GM18505 (cell line): ENCODE results near the gene USP7.
"Not testable (repeated sequence)": the region's sequence is repeated elsewhere in the genome, so short reads cannot be mapped to it uniquely, and the experiment has no call there.

Source experiments
- ATAC-seq: cut with Tn5 transposase; IDR thresholded peaks from one replicate; pipeline ENCODE4 v1.9.1; 2021; ENCODE audit not compliant: unreplicated experiment
- POLR2A ChIP-seq: IDR thresholded peaks from 4 replicates; pipeline ENCODE4 v1.6.1; 2011; ENCODE audit warnings: borderline replicate concordance; ENCODE audit not compliant: insufficient read depth, insufficient read length; ENCODE audit errors: extremely low read depth

USP7 gene

DNA sequence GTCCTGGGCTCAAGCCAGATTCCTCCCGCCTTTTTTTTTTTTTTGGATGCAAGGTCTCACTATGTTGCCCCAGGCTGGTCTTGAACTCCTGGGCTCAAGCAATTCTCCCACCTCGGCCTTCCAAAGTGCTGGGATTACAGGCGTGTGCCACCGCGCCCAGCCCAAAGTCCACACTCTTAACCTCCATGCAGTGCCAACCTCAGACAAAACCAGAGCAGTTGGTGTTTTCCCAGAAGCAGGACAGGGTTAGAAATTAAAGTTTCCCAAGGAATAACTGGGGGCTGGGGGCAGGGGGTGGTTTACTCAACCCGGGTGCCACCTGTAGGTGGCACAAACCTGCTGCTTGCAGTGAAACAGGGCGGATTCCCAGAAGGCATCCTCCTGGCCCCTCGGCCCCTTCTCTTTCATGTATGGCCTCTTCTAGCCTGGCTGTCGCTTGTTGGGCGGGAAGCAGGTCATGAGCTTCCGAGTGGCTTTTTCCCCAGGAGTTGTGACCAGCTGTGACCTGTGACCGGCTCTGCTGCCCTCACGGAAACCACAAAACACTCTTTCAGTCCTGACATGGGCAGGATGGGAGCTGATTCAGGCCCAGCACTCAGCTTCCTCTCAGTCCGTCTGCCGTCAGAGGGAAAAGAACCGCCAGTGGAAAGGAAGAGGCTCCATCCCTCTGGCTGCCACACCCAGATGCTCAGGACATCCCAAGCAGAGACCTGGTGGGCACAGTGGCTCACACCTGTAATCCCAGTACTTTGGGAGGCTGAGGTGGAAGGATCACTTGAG is 25.6 kb upstream of the USP7 start:
- no peak for TF ChIP-seq POLR2A
- no peak for ATAC-seq

DNA sequence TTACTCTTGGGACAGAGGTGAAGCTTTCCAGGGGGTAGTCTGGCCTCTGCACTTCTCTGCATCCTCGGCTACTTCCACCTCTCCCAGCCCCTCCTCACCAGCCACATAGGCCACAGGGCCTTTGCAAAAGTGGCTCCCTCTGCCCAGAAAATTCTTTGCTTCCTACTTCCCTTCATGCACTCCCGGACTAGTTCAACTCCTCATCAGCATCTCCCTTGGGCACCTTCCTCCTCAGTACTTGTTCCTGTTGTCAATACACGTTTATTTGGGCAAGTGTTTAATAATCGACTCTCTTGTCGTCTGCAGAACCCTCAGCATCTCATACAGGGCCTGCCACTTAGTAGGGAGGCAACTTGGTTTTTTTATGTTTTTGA is 23.1 kb upstream of the USP7 start:
- no peak for TF ChIP-seq POLR2A
- no peak for ATAC-seq

DNA sequence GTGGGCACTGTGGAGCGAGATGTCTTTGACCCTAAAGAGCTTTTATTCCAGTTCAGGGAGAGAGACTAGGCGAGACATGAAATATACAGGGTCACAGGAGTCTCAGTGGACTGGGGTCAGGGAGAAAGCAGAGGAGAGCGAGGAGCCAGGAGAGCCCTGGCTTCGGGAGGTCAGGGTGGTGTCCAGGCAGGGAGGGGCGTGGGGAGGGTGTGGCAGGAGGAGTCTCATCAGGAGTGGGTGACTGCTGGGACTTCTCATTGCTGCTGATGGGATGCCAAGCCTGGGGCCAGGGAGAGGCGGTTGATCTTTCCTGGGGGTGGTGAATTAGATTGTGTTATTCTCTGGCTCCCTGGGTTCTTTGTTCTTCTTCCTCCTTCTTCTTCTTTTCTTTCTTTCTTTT is 22.4 kb upstream of the USP7 start:
- no peak for ATAC-seq
- TF ChIP-seq POLR2A: no peak

DNA sequence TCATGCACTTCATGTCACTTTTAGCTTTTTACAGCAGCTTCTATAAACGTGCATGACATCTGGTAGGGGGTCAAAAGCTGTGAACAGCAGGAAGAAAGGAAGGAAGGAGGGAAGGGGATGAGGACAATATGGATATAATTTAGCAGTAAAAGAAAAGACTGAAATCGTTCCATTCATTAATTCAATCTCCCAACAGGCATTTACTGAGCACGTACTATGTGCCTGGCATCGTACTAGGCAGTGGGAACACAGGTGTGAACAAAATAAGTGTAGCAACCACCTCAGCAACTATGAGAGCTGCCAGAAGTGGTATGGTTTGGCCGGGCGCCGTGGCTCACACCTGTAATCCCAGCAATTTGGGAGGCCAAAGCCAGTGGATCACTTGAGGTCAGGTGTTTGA is 19.1 kb upstream of the USP7 start:
- no peak for ATAC-seq
- no peak for TF ChIP-seq POLR2A

DNA sequence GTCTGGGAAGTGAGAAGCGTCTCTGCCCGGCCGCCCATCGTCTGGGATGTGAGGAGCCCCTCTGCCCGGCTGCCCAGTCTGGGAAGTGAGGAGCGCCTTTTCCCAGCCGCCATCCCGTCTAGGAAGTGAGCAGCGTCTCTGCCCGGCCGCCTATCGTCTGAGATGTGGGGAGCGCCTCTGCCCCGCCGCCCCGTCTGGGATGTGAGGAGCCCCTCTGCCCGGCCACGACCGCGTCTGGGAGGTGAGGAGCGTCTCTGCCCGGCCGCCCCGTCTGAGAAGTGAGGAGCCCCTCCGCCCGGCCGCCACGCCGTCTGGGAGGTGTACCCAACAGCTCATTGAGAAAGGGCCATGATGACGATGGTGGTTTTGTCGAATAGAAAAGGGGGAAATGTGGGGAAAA is 18.2 kb upstream of the USP7 start:
- not testable (repeated sequence) for ATAC-seq

DNA sequence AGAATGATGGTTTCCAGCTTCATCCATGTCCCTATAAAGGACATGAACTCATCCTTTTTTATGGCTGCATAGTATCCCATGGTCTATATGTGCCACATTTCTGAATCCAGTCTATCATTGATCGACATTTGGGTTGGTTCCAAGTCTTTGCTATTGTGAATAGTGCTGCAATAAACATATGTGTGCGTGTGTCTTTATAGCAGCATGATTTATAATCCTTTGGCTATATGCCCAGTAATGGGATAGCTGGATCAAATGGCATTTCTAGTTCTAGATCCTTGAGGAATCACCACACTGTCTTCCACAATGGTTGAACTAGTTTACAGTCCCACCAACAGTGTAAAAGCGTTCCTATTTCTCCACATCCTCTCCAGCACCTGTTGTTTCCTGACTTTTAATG is 12.5 kb upstream of the USP7 start:
- not testable (repeated sequence) for ATAC-seq

DNA sequence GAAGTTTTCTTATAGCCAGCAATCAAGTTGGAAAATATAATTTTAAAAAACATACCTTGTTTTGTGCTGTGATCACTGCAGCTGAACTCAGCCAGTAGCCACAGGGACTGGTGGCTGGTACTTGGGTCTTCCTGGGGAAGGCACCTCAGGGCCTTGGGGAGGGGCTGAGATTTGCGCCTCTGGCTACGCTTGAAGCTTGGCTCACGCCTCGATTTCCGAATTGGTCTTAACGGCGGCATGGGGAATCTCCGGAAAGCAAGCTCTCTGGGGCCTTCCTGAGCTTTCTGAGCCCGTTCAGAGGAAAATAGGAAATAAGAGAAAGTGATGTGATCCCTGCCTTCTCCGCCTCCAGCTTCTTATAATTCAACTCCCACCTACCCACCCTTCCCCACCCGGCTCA is 11.3 kb upstream of the USP7 start:
- no peak for ATAC-seq
- TF ChIP-seq POLR2A: no peak

DNA sequence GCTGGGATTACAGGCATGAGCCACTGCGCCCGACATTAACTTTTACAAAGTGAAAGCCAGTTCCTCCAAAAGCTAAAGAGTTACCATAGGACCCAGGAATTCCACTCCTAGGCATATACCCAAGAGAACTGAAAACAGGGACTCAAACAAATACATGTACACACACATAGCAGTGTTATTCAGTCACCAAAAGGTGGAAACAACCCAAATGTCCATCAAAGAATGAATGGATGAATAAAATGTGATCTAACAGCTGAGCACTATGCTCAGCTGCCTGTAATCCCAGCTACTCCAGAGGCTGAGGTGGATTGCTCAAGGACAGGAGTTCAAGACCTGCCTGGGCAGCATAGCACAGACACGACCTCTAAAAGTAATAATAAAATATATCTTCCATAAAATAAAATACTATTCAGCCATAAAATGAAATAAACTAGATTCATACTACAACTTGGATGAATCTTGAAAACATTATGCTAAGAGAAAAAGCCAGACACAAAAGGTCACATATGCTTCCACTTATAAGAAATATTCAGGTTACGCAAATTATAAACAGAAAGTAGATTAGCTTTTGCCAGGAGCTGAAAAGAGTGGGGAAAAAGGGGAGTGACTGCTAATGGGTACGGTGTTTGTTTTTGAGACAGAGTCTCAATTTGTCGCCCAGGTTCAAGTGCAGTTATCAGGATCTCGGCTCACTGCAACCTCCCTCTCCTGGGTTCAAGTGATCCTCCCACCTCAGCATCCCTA is 9.3 kb upstream of the USP7 start:
- TF ChIP-seq POLR2A: no peak
- no peak for ATAC-seq

DNA sequence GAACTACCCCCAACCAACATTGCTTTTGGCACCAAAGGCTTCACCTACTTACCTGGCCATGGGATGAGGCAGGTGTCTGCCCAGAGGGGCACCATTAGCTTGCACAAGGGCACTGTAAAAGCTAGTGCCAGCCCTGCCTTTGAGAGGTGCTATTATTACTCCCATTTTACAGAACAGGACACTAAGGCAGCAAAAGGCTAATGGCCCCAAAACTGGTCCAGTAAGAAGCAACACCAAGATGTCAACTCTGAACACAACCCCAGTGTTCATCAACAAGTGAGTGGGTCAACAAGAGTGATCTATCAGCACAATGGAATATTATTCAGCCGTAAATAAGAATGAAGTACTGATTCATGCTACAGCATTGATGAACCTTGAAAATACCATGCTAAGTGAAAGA is 7.7 kb upstream of the USP7 start:
- no peak for TF ChIP-seq POLR2A
- no peak for ATAC-seq

DNA sequence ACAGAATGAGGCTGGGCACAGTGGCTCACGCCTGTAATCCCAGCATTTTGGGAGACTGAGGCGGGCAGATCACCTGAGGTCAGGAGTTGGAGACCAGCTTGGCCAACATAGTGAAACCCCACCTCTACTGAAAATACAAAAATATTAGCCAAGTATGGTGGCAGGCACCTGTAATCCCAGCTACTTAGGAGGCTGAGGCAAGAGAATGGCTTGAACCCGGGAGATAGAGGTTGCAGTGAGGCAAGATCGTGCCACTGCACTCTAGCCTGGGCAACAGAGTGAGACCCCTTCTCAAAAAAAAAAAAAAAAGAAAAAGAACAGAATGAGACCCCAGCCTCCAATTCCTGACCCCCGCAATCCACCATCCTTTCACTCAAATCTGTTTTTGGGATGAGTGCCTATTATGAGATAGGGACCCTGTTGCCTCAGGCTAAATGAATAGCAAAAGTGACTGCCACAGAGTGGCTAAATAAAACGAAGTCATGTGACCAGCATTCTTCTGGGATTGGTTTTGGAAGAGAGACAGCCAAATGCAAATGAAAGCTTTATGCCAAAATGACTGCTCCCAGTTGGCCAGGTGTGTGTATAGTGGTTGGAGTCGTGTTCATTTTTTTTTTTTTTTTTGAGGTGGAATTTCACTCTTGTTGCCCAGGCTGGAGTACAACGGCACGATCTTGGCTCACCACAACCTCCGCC is 5.6 kb upstream of the USP7 start:
- ATAC-seq: not testable (repeated sequence)

DNA sequence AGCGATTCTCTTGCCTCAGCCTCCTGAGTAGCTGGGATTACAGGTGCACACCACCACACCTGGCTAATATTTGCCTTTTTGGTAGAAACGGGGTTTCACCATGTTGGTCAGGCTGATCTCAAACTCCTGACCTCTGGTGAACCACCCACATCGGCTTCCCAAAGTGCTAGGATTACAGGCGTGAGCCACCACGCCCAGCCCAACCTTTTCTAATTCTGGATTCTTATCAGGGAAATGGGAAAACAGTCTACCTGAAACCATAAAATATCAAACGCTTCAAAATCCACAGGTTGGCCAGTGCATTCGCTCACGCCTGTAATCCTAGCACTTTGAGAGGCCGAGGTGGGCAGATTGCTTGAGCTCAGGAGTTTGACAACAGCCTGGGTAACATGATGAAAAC is 4.3 kb upstream of the USP7 start:
- not testable (repeated sequence) for ATAC-seq

DNA sequence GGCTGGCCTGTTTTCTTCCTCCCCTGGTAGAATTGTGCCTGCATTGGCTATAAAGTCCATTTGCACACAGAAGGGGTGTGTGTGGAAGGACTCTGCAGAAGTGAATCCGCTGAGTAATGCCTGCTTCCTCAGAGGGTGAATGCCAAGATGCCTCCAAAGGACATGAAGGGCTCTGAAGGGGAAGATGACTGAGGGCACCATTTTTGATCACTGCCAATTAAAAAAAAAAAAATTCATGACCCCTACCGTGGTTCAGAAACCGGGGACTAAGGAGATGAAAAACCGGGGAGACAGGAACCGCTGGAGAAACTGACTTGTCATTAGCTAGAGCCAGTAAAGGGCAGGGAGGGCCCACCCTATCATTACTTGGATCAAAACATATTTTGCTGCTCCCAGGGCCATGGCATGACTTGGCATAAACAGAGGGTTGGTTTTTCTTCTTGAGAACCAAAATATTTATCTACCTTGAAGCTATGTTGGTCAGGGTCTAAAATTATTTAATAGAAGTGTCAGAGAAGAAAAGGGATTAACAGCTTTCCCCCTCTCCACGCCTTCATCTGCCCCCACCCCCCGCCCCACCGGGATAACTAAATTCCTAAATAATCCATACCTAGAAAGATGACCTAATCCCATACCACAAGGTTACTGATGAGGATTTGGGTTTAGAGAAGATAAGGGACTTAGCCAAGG is 3.6 kb upstream of the USP7 start:
- ATAC-seq: no peak
- no peak for TF ChIP-seq POLR2A

DNA sequence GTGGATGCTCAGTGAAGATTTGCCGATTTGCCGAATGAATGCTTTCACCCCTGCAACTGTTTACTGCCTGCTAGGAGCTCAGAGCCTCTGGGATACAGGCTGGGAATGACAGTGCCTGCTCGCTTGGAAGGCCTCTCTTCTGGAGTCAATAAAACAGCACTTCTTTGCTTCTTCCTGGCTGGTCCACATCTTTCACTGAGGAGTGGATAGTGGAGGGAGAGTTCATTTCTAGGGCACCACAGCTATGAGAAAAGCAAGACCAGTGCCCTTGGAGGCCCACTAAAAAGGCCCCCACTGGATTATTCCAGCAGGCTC is 3.1 kb upstream of the USP7 start:
- no peak for TF ChIP-seq POLR2A
- ATAC-seq: no peak

DNA sequence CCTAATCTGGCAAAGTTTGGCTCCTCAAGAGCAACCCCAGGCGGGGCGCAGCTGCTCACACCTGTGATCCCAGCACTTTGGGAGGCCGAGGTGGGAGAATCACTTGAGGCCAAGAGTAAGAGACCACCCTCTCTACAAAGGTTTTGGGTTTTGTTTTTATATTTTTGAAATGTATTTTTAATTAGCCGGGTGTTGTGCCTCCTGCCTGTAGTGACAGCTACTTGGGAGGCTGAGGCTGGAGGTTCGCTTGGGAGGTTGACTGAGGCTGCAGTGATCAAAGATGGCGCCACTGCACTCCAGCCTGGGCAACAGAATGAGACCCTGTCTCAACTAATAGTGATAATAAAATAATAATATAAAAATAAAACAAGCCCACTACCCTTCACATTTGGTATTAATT is 756 bp upstream of the USP7 start:
- no peak for ATAC-seq
- TF ChIP-seq POLR2A: no peak
